HEK293 (cell line): ENCODE data around the gene RPS6KB2.

Experiments used
- CTCF ChIA-PET: fragments of 350-600 bp; formaldehyde crosslinking; extraction: SDS; loops from one replicate; lab custom pipeline; 2021; ENCODE audit warnings: antibody characterized with exemption; lab: Yijun Ruan, JAX
- POLR2A ChIA-PET: fragments of 300-600 bp; formaldehyde crosslinking; extraction: SDS; loops from one replicate; lab custom pipeline; 2020; ENCODE audit warnings: antibody characterized with exemption, inconsistent platforms; lab: Yijun Ruan, JAX
- H3K27ac ChIP-seq: fragments of 200-500 bp; sonication (Bioruptor generic); 2 replicates; pipeline ENCODE4 v1.5.1; 2014; ENCODE audit warnings: low read depth, low read length, control low read depth, inconsistent platforms; ENCODE audit errors: extremely low read depth
- H3K36me3 ChIP-seq, 2 experiments: fragments of 200-500 bp in 1 of 2; sonication (Bioruptor generic) in 1 of 2; 1 replicate in 1 of 2; 2 replicates in 1 of 2; pipeline ENCODE4 v1.5.1; 2014 to 2017; ENCODE audit warnings: inconsistent platforms in 2 of 2, low read length in 2 of 2; ENCODE audit not compliant: control insufficient read depth in 2 of 2, insufficient read depth in 1 of 2
- H3K4me1 ChIP-seq: fragments of 200-500 bp; sonication (Bioruptor generic); 2 replicates; pipeline ENCODE4 v1.5.1; 2014; ENCODE audit warnings: mild to moderate bottlenecking, low read length, inconsistent platforms; ENCODE audit not compliant: control insufficient read depth, insufficient read depth
- H3K4me3 ChIP-seq: 2 replicates; pipeline ENCODE4 v1.5.1; 2011; ENCODE audit warnings: low read depth, mild to moderate bottlenecking, control low read depth, low read length, moderate library complexity
- H3K9me3 ChIP-seq: fragments of 200-500 bp; sonication (Bioruptor generic); 2 replicates; pipeline ENCODE4 v1.5.1; 2014; ENCODE audit warnings: low read depth, low read length, inconsistent platforms; ENCODE audit not compliant: control insufficient read depth, insufficient read depth
- BCL11A ChIP-seq: fragments of 450-650 bp; formaldehyde crosslinking; IDR thresholded peaks from 2 replicates; pipeline ENCODE4 v1.5.1; 2016; ENCODE audit warnings: low read depth, missing biosample characterization, missing genetic modification characterization
- HOXA7 ChIP-seq: sonication (generic); formaldehyde crosslinking; IDR thresholded peaks from 2 replicates; pipeline ENCODE4 v1.8.1; 2022; ENCODE audit warnings: missing genetic modification reagents, borderline replicate concordance
- KLF7 ChIP-seq: fragments of 450-650 bp; formaldehyde crosslinking; IDR thresholded peaks from 2 replicates; pipeline ENCODE4 v1.5.1; 2016; ENCODE audit warnings: missing biosample characterization, missing genetic modification characterization, borderline replicate concordance
- KLF8 ChIP-seq: fragments of 450-650 bp; formaldehyde crosslinking; IDR thresholded peaks from 2 replicates; pipeline ENCODE4 v1.5.1; 2016; ENCODE audit warnings: missing biosample characterization, missing genetic modification characterization
- MZF1 ChIP-seq: fragments of 450-650 bp; formaldehyde crosslinking; IDR thresholded peaks from 2 replicates; pipeline ENCODE4 v1.5.1; 2017; ENCODE audit warnings: missing biosample characterization, missing genetic modification characterization, borderline replicate concordance
- OSR2 ChIP-seq: fragments of 450-650 bp; formaldehyde crosslinking; IDR thresholded peaks from 2 replicates; pipeline ENCODE4 v1.5.1; 2016; ENCODE audit warnings: missing biosample characterization, missing genetic modification characterization
- ZFP69B ChIP-seq: fragments of 450-650 bp; formaldehyde crosslinking; IDR thresholded peaks from 2 replicates; pipeline ENCODE4 v1.5.1; 2016; ENCODE audit warnings: missing biosample characterization, missing genetic modification characterization
- ZNF121 ChIP-seq: fragments of 450-650 bp; formaldehyde crosslinking; IDR thresholded peaks from 2 replicates; pipeline ENCODE4 v1.5.1; 2016; ENCODE audit warnings: missing biosample characterization, missing genetic modification characterization
- ZNF18 ChIP-seq: fragments of 450-650 bp; formaldehyde crosslinking; IDR thresholded peaks from 2 replicates; pipeline ENCODE4 v1.5.1; 2016; ENCODE audit warnings: missing biosample characterization, missing genetic modification characterization
- ZNF2 ChIP-seq: fragments of 450-650 bp; formaldehyde crosslinking; IDR thresholded peaks from 2 replicates; pipeline ENCODE4 v1.5.1; 2016; ENCODE audit warnings: missing biosample characterization, missing genetic modification characterization
- ZNF423 ChIP-seq: fragments of 450-650 bp; formaldehyde crosslinking; IDR thresholded peaks from 2 replicates; pipeline ENCODE4 v1.5.1; 2016; ENCODE audit warnings: missing biosample characterization, missing genetic modification characterization
- ZNF626 ChIP-seq: fragments of 450-650 bp; sonication (Bioruptor Pico); formaldehyde crosslinking; IDR thresholded peaks from 2 replicates; pipeline ENCODE4 v1.5.1; 2018; ENCODE audit warnings: missing biosample characterization, missing genetic modification characterization, inconsistent platforms
- ZNF704 ChIP-seq: fragments of 450-650 bp; formaldehyde crosslinking; IDR thresholded peaks from 2 replicates; pipeline ENCODE4 v1.5.1; 2016; ENCODE audit warnings: missing biosample characterization, missing genetic modification characterization
- ZNF707 ChIP-seq: fragments of 450-650 bp; formaldehyde crosslinking; IDR thresholded peaks from 2 replicates; pipeline ENCODE4 v1.5.1; 2016; ENCODE audit warnings: missing biosample characterization, missing genetic modification characterization
- ZXDB ChIP-seq: fragments of 450-650 bp; formaldehyde crosslinking; IDR thresholded peaks from 2 replicates; pipeline ENCODE4 v1.5.1; 2016; ENCODE audit warnings: missing biosample characterization, missing genetic modification characterization
- TF ChIP-seq, protein P1 (sequence below): sonication (generic); formaldehyde crosslinking; IDR thresholded peaks from 2 replicates; pipeline ENCODE4 v1.8.1; 2022; ENCODE audit warnings: mild to moderate bottlenecking, moderate library complexity, missing genetic modification reagents
- TF ChIP-seq, protein P2 (sequence below): fragments of 450-650 bp; formaldehyde crosslinking; IDR thresholded peaks from 2 replicates; pipeline ENCODE4 v1.5.1; 2016; ENCODE audit warnings: missing biosample characterization, missing genetic modification characterization
- TF ChIP-seq, protein P3 (sequence below): fragments of 450-650 bp; formaldehyde crosslinking; IDR thresholded peaks from 2 replicates; pipeline ENCODE4 v1.5.1; 2016; ENCODE audit warnings: missing biosample characterization, missing genetic modification characterization
- TF ChIP-seq, protein P4 (sequence below): fragments of 450-650 bp; formaldehyde crosslinking; IDR thresholded peaks from 2 replicates; pipeline ENCODE4 v1.5.1; 2016; ENCODE audit warnings: missing biosample characterization, missing genetic modification characterization

The RPS6KB2 gene

DNA sequence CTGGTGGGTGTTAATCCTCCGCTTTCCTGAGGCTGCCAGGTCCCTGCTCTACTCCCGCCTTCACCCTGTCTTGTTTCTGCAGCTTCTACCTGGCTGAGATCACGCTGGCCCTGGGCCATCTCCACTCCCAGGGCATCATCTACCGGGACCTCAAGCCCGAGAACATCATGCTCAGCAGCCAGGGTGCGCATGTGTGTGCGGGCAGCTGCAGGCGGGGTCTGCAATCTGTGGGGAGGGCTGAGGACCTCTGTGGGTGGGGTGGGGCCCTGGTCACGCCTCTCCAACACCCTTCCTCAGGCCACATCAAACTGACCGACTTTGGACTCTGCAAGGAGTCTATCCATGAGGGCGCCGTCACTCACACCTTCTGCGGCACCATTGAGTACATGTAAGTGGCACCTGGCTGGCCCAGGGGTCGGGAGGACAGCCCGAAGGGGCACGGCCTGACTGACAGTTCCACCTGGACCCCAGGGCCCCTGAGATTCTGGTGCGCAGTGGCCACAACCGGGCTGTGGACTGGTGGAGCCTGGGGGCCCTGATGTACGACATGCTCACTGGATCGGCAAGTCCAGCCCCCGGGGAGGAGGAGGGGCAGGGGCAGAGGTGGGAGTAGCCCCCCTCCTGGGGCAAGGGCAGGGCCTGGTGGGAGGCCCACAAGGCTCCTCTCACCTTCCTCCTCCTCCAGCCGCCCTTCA, 4.5 kb downstream of the RPS6KB2 start:
- ChIA-PET CTCF (interaction anchor here (0.6 kb wide), 1 partner anchor 80 kb away, joined by 3 read pairs; no protein-coding TSS in a partner anchor), POLR2A (interaction anchor here (0.7 to 1.3 kb wide), 2 partner anchors 10 to 43 kb away, joined by 3 to 6 read pairs; partner anchors contain the start of gene CORO1B)
- H3K9me3 ChIP-seq, result no peaks in the 10 kb centered on the region
- peaks cover 5 to 74% of the 10 kb centered on the region in 2 experiments; a peak in 2 of 3 replicates for H3K36me3 ChIP-seq
- no peak overlapping the region for H3K27ac ChIP-seq
- TF ChIP-seq ZNF423 (tag by site-specific recombination), result no peak
- TF ChIP-seq ZNF2 (tag by site-specific recombination), result no peak
- no peak for TF ChIP-seq ZNF121 (tag by site-specific recombination)
- TF ChIP-seq, protein P1, sequence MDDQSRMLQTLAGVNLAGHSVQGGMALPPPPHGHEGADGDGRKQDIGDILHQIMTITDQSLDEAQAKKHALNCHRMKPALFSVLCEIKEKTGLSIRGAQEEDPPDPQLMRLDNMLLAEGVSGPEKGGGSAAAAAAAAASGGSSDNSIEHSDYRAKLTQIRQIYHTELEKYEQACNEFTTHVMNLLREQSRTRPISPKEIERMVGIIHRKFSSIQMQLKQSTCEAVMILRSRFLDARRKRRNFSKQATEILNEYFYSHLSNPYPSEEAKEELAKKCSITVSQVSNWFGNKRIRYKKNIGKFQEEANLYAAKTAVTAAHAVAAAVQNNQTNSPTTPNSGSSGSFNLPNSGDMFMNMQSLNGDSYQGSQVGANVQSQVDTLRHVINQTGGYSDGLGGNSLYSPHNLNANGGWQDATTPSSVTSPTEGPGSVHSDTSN (CRISPR knock-in tag), result no peak
- no peak for TF ChIP-seq BCL11A (tag by site-specific recombination)
- TF ChIP-seq, protein P2, sequence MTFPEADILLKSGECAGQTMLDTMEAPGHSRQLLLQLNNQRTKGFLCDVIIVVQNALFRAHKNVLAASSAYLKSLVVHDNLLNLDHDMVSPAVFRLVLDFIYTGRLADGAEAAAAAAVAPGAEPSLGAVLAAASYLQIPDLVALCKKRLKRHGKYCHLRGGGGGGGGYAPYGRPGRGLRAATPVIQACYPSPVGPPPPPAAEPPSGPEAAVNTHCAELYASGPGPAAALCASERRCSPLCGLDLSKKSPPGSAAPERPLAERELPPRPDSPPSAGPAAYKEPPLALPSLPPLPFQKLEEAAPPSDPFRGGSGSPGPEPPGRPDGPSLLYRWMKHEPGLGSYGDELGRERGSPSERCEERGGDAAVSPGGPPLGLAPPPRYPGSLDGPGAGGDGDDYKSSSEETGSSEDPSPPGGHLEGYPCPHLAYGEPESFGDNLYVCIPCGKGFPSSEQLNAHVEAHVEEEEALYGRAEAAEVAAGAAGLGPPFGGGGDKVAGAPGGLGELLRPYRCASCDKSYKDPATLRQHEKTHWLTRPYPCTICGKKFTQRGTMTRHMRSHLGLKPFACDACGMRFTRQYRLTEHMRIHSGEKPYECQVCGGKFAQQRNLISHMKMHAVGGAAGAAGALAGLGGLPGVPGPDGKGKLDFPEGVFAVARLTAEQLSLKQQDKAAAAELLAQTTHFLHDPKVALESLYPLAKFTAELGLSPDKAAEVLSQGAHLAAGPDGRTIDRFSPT (tag by site-specific recombination), result no peak
- TF ChIP-seq, protein P3, sequence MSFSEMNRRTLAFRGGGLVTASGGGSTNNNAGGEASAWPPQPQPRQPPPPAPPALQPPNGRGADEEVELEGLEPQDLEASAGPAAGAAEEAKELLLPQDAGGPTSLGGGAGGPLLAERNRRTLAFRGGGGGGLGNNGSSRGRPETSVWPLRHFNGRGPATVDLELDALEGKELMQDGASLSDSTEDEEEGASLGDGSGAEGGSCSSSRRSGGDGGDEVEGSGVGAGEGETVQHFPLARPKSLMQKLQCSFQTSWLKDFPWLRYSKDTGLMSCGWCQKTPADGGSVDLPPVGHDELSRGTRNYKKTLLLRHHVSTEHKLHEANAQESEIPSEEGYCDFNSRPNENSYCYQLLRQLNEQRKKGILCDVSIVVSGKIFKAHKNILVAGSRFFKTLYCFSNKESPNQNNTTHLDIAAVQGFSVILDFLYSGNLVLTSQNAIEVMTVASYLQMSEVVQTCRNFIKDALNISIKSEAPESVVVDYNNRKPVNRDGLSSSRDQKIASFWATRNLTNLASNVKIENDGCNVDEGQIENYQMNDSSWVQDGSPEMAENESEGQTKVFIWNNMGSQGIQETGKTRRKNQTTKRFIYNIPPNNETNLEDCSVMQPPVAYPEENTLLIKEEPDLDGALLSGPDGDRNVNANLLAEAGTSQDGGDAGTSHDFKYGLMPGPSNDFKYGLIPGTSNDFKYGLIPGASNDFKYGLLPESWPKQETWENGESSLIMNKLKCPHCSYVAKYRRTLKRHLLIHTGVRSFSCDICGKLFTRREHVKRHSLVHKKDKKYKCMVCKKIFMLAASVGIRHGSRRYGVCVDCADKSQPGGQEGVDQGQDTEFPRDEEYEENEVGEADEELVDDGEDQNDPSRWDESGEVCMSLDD (tag by site-specific recombination), result no peak
- TF ChIP-seq ZNF707, result no peak
- no peak for TF ChIP-seq ZNF626 (tag by site-specific recombination)
- TF ChIP-seq OSR2 (tag by site-specific recombination), result no peak
- no peak overlapping the region for H3K4me3 ChIP-seq
- peaks cover 5% of the 10 kb centered on the region; the same call in 1 of the 2 replicates for H3K4me1 ChIP-seq

DNA sequence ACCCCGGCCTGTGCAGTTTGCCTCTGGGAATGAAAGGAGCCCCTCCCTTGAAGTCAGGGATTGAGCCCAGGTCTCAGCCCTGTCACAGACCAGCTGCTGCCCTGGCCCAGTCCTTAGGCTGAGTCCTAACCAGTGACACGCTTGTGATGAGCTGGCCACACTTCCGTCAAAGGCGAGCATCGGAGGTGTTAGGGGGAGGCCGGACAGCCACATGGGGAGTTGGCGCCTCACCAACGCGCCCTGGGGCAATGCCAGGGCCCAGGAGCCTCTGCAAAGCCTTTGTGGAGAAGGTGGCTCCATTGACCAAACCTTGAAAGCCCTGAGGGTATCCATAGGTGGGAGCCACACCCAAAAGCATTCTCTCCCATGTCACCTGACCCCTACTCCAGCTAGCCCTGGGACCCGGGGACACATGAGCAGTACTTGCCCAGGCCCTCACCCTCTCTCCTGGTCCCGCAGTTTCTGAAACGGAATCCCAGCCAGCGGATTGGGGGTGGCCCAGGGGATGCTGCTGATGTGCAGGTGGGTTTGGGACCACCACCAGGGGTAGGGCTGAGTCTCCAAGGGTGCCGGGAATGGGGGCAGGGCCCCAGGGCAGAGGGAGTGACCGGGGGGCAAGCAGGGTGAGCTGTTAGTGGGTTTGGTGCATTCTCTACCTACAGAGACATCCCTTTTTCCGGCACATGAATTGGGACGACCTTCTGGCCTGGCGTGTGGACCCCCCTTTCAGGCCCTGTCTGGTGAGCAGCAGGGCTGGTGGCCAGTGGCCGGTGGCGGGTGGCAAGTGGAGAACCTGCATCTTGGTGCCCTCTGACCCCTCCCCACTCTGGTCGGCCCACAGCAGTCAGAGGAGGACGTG, 5.5 kb downstream of the RPS6KB2 start:
- ChIA-PET POLR2A (interaction anchor here (0.7 kb wide), 2 partner anchors 10 to 13 kb away, joined by 3 to 6 read pairs; partner anchors contain the start of gene CORO1B), CTCF (interaction anchor here (0.6 kb wide), 1 partner anchor 81 kb away, joined by 3 read pairs; no protein-coding TSS in a partner anchor)
- peaks cover 5% of the 10 kb centered on the region; the same call in 1 of the 2 replicates for H3K4me1 ChIP-seq
- peaks cover 5 to 84% of the 10 kb centered on the region in 2 experiments; a peak in 2 of 3 replicates for H3K36me3 ChIP-seq
- no peak overlapping the region for H3K4me3 ChIP-seq
- H3K9me3 ChIP-seq, result no peaks in the 10 kb centered on the region
- H3K27ac ChIP-seq, result no peak overlapping the region
- TF ChIP-seq KLF7 (tag by site-specific recombination) (no peak), MZF1 (tag by site-specific recombination) (no peak), KLF8 (no peak), HOXA7 (CRISPR knock-in tag) (no peak), ZNF18 (tag by site-specific recombination) (no peak), ZXDB (tag by site-specific recombination) (no peak), ZNF704 (tag by site-specific recombination) (no peak), ZFP69B (tag by site-specific recombination) (no peak)
- TF ChIP-seq, protein P4, sequence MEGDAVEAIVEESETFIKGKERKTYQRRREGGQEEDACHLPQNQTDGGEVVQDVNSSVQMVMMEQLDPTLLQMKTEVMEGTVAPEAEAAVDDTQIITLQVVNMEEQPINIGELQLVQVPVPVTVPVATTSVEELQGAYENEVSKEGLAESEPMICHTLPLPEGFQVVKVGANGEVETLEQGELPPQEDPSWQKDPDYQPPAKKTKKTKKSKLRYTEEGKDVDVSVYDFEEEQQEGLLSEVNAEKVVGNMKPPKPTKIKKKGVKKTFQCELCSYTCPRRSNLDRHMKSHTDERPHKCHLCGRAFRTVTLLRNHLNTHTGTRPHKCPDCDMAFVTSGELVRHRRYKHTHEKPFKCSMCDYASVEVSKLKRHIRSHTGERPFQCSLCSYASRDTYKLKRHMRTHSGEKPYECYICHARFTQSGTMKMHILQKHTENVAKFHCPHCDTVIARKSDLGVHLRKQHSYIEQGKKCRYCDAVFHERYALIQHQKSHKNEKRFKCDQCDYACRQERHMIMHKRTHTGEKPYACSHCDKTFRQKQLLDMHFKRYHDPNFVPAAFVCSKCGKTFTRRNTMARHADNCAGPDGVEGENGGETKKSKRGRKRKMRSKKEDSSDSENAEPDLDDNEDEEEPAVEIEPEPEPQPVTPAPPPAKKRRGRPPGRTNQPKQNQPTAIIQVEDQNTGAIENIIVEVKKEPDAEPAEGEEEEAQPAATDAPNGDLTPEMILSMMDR (tag by site-specific recombination), result no peak
